Measurements from ENCODE around the gene S100A1.
"Not testable (repeated sequence)": the region's sequence is repeated elsewhere in the genome, so short reads cannot be mapped to it uniquely, and the experiment has no call there.

Gene S100A1

GRCh38 chr1:153633161-153633753 is 5.0 kb downstream of the S100A1 start:
- DNase-seq, result no peak

- DNase-seq, result peak; percentile 99
These were observed 5.8 kb downstream of the S100A1 start, which contains the start of gene CHTOP for GRCh38 chr1:153633754-153634665. TSS of gene CHTOP (plus strand) at chr1:153634066. CDS start at chr1:153636589, 2,523 bp downstream.

- DNase-seq, result no peak
These were observed 7.6 kb downstream of the S100A1 start for GRCh38 chr1:153635872-153636271.

DNA sequence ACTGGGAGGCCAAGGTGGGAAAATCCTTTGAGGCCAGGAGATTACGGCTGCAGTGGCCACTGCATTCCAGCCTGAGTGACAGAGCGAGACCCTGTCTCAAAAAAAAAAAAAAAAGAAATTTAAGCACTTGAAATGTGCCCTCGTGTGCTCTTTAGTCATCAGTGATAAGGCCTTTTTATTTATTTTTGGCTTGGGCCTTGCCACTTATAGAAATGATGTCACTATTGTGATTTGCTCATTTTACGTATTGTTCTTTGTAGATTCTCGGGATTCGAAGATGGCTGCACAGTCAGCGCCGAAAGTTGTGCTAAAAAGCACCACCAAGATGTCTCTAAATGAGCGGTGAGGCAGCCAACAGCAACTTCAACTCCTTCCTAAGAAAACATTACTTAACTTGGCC is 8.1 kb downstream of the S100A1 start:
- DNase-seq, result no peak

DNA sequence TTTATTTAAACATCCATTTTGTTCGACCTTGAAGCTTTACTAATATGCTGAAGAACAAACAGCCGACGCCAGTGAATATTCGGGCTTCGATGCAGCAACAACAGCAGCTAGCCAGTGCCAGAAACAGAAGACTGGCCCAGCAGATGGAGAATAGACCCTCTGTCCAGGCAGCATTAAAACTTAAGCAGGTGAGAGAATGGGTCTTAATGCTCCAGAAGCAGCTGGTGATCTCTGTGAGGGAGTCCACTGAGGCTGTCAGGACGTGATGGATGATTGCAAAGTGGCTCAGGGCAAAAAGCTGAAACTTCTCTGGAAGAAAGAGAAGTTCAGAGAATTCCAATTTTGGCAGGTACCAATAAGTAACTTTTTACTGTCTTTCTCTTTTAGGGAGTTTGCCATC is 10.0 kb downstream of the S100A1 start:
- no peak for DNase-seq

DNA sequence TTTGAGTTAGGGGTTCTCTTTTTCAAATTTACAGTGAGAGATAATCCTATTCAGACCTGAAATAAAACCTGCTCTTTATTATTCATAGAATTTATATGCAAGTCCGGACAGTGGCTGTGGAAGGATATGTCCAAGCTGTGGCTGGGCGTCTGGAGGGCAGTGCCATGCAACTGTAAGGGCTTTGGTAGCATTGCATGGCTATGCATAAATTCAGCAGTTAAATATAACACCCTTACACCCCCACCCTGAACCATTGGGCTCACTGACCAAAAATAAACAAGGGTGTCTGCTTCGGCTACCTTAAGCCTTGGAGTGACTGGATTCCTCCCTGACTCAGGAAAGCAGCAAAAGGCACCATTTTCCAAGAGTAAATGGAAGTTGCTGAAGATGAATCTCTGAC is 11.0 kb downstream of the S100A1 start:
- no peak for DNase-seq

GRCh38 chr1:153640213-153640612 is 12.0 kb downstream of the S100A1 start:
- DNase-seq, result not testable (repeated sequence)

- no peak for DNase-seq
These were observed 12.6 kb downstream of the S100A1 start for GRCh38 chr1:153640861-153641260.

DNA sequence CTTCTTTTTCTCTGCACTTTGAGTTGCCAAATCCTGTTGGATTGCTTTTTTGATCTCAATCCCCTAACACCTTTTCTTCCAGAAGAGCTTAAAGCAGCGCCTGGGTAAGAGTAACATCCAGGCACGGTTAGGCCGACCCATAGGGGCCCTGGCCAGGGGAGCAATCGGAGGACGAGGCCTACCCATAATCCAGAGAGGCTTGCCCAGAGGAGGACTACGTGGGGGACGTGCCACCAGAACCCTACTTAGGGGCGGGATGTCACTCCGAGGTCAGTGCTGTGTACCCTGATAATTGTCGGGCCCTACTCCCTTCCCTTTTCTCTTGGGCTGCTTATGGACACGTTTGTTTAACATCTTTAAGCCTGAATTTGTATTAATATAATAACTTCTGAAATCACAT is 13.9 kb downstream of the S100A1 start:
- DNase-seq, result no peak

- no peak for DNase-seq
These were observed 14.9 kb downstream of the S100A1 start for GRCh38 chr1:153643100-153643499.

DNA sequence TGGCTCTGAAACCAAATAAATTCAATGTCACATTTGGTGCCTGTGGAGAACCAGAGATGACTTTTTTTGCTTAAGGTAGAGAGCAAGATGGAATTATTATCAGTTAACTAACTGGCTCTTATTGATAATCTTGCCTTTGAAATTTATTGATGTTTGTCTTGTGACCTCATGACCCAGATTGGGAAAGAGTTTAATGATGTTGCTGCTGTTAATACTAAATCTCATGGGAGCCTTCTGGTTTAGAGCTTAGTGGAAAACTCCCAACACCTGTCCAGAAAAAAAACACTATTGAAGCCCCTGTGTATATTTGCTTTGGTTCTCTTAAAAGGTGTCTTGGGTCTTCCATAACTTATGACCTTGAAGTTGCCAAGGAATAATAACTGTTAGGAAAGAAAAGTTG is 15.6 kb downstream of the S100A1 start:
- DNase-seq, result no peak

GRCh38 chr1:153646672-153647345 is 18.6 kb downstream of the S100A1 start:
- no peak for DNase-seq

DNA sequence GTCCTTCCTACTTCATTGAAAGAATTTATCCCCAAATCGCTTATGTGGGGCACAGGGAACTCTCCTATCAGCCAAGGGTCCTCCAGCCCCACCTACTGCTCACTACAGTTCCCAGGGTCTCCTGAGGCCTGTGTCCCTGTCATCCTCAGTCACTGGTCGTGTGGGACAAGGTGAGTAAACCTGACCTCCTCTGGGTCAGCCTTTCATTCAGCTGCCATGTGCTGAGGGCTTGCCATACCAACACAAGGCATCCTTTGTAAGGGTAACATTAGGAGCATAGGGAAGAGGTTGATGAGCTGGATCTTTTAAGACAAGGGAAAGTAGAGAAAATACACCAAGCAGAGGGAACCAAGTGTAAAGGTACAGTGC is 19.1 kb downstream of the S100A1 start:
- no peak for DNase-seq

DNA sequence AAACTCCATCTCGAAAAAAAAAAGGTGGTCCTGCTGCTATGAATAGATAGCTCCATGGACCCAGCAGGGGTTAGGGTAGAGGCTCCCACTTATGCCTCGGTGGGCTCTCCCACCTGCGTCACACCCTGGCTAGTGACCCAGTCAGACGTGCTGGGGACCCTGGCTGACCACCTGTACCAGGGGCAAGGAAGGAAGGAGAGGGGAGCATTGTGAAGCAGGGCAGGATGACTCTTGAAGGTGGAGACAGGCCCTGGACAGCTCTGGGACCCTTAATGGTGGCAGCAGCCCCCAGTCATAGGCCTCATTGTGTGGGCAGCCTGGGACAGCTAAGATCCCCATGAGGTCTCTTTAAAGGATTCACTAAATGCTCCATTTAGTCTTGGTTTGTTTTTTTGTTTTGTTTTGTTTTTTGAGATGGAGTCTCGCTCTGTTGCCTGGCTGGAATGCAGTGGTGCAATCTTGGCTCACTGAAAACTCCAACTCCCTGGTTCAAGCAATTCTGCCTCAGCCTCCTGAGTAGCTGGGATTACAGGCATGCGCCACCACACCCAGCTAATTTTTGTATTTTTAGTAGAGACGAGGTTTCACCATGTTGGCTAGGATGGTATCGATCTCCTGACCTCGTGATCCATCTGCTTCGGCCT is 19.9 kb downstream of the S100A1 start:
- no peak for DNase-seq

DNA sequence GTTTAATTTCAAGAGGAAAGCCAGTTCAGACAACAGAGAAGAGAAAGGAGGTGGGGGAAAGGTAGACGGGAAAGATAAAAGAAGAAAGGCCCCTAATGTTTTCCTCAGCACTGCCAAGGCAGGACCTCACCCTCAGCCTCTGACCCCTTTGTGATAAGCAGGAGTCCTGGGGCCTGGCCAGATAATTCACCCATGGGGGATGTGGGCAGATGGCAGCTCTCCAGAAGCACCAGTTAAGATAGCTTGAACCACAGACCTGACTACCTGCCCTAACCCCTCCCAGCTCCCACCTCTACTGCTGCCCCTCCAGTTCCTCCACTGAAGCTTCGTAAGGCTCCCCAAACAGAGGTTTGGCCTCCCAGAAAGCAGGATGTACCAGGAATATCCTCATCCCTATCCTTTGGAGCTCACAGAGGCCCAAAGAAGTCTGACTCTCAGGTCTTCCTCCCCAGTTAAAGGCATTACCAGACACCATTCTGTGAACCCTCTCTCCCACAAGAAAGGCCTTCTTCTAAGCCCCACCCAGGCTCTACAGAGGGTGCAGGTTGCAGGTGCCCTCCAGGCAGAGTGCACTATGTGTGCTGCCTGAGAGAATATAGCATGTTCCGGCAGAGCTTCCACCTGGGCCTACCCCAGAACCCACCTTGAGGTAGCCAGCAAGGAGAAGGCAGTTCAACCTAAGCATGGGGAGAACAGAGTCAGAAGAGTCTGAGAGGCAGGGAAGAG is 21.1 kb downstream of the S100A1 start:
- no peak for DNase-seq

DNA sequence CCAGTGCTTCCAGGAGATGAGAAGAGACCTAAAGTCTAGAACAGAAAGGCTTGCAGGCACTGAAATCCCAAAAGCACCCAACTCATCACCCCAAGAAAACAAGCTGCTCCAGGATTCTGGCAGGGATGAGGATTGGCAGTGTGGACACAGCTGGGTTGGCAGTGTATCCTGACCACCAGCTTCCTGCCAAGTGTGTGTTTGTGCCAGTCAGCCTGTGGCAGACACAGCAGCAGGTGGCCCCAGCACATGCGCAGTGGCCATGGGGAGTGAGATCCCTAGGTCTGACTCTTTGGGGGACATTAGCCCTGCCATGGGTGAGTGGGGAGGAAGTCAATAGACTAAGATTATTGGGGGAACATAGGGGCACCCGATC is 21.6 kb downstream of the S100A1 start:
- DNase-seq, result no peak

DNA sequence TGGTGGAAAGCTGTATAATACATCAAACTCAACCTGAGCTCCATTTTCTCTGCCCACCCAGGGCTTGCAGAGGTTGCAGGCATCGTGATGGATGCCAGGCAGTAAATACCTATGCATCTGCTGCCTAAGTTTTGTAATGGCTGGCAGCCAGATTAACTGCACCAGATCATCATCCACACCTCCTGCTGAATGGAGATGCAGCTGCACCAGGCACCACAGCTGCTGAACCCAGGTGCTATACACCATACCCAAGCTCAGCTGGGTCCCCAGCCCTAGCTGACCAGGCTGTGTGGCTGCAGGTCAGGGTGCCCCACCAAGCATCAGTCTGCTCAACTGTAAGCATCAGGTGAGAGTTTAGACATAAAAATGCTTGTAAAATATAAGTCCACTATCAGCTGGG is 23.5 kb downstream of the S100A1 start:
- DNase-seq, result no peak

GRCh38 chr1:153652805-153653500 is 24.7 kb downstream of the S100A1 start:
- DNase-seq, result no peak

- DNase-seq, result no peak
These were observed 27.1 kb downstream of the S100A1 start for GRCh38 chr1:153655333-153655732.

DNA sequence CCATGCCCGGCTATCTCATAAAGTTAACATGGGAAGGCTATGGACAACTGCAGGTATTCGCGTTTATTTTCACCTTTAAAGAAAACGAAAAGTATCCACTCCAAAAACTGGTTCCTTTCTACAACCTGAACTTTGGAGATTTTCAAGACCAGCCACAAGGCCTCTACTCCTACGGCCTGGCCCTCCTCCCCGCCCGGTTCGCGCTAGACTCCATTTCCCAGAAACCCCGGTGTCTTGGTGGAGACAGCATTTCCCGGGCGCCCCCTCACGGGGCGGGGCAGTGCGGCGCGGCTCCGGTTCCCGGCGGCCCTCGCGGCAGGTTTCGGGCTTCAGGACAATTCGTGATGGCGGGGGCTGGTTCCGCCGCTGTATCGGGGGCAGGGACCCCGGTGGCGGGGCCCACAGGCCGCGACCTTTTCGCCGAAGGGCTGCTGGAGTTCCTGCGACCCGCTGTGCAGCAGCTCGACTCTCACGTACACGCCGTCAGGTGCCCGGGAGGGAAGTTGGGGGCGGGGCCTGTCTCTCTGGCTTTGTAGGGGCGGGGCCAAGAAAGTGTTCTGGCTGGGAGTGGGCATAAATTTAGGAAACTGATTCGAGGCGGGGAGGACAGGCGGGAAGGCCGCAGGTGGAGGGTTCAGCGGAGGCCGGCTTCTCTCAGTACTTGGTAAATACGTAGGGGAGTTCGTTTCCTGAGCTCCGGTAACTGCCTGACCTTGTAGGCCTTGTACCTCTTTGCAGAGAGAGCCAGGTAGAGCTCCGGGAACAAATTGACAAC is 30.4 kb downstream of the S100A1 start, which contains the start of gene SNAPIN:
TSS of gene SNAPIN (plus strand) at position 304 of the 775 bp plus-strand sequence. CDS start at position 345, 41 bp downstream.
- peak; percentile 98 for DNase-seq

- no peak for DNase-seq
These were observed 30.9 kb downstream of the S100A1 start for GRCh38 chr1:153659175-153659534.

All from NCI-H526 treated with DMSO at 0.1 percent for 48 hours (cell line).